Measurements from ENCODE around the gene GOLGA6D.
"Not testable (repeated sequence)": the region's sequence is repeated elsewhere in the genome, so short reads cannot be mapped to it uniquely, and the experiment has no call there.

GOLGA6D gene

DNA sequence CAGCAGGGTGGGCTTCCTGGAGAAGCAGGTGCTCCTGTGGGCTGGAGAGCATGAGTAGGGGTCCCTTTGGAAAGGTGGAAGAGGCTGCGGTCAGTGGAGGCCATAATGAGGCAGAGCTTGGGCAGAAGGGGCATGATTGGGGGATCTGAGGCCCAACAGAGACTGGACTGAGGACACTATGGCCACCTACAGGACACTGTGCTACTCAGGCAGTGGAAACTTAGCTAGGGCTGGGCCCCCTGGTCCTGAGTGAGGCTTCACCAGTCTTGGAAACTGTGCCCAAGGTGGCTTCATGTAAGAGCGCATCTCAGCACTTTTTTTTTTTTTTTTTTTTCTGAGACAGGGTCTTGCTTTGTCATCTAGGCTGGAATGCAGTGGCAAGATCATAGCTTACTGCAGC, 46.9 kb downstream of the GOLGA6D start:
- DNase-seq (ENCODE audit: low read depth in 4 of 4, low spot score in 1 of 4) = no peak

DNA sequence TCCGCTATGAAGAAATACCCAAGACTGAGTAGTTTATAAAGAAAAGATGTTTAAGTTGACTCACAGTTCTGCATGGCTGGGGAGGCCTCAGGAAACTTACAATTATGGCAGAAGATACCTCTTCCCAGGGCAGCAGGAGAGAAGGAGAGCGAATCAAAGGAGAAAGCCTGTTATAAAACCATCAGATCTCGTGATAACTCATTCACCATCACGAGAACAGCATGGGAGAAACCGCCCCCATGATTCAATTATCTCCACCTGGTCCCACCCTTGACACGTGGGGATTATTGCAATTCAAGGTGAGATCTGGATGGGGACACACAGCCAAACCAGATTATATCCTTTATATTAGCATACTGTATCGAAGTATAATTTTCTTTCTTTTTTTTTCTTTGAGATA, 49.5 kb downstream of the GOLGA6D start:
- not testable (repeated sequence) for DNase-seq (ENCODE audit: low read depth in 4 of 4, low spot score in 1 of 4)

GRCh38 chr15:75333654-75334419, 51.2 kb downstream of the GOLGA6D start:
- DNase-seq (ENCODE audit: low read depth in 4 of 4, low spot score in 1 of 4) = not testable (repeated sequence)

DNA sequence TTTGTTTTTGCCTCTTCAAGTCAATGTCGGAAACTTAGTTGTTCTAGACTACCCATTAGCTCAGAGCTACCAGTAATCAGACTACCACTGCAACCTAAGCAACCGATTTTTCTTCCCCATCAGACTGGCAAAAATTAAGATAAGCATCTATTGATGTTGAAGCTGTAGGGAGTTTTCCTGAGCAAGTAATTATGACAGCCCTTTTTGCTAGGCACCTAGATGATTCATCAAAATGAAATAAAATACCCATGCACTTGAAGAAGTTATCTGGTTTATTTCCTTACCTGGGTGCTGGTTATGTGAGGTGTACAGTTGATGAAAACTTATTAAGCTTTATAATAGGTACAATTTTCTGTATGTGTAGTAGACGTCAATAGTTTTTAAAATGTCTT, 52.7 kb downstream of the GOLGA6D start:
- no peak for DNase-seq (ENCODE audit: low read depth in 4 of 4, low spot score in 1 of 4)

- DNase-seq (ENCODE audit: low read depth in 4 of 4, low spot score in 1 of 4) = peak; percentile 72 to 86 (median 78)
These were observed 53.2 kb downstream of the GOLGA6D start, which contains the start of gene COMMD4 for GRCh38 chr15:75335705-75336355. TSS of gene COMMD4 (plus strand) at chr15:75336063. CDS start at chr15:75336090, 27 bp downstream.

- DNase-seq (ENCODE audit: low read depth in 4 of 4, low spot score in 1 of 4) = no peak
These were observed 56.1 kb downstream of the GOLGA6D start for GRCh38 chr15:75338661-75339240.

GRCh38 chr15:75339531-75340240, 57.1 kb downstream of the GOLGA6D start:
- DNase-seq (ENCODE audit: low read depth in 4 of 4, low spot score in 1 of 4) = no peak

GRCh38 chr15:75342221-75342620, 59.6 kb downstream of the GOLGA6D start:
- DNase-seq (ENCODE audit: low read depth in 4 of 4, low spot score in 1 of 4) = no peak

GRCh38 chr15:75343953-75344352, 61.3 kb downstream of the GOLGA6D start:
- not testable (repeated sequence) for DNase-seq (ENCODE audit: low read depth in 4 of 4, low spot score in 1 of 4)

Data from stimulated activated CD4-positive, alpha-beta T cell treated with anti-CD3 and anti-CD28 coated beads, Interleukin-1b, Interleukin-23, amount 100 ng/mL, for 24 hours (primary cell).